ENCODE results near the gene TMEM181.

- no peak for TF ChIP-seq CTCF (IDR thresholded peaks at IDR 0.05)
- no peak for TF ChIP-seq POLR2A (IDR thresholded peaks at IDR 0.05)
Observed at GRCh38 chr6:158568549-158568948, 8.7 kb downstream of the TMEM181 start.

All from adrenal gland (tissue), 5 donors.